Prostate gland (tissue), 2 donors: ENCODE data around the gene FARP2. TPM values are rescaled to one million over a fixed set of nuclear protein-coding genes. Genes with fewer than 3 reads are reported as not detected.
"Not testable (repeated sequence)": the region's sequence is repeated elsewhere in the genome, so short reads cannot be mapped to it uniquely, and the experiment has no call there.

ENCODE experiments used
- DNase-seq: peaks from one replicate; pipeline ENCODE4 v3.0.0-alpha.2; 2019; ENCODE audit warnings: low spot score
- H3K27ac ChIP-seq, 2 donors: fragments of 200-600 bp; sonication (generic); 2 replicates each; pipeline ENCODE4 v1.5.1; 2017 to 2019
- H3K27me3 ChIP-seq: fragments of 200-600 bp; sonication (generic); replicated peaks from 2 replicates; pipeline ENCODE4 v1.5.1; 2019; ENCODE audit not compliant: insufficient read depth
- H3K36me3 ChIP-seq, 2 donors: fragments of 200-600 bp; sonication (generic); 1 replicate in 1 of 2; 2 replicates in 1 of 2; pipeline versions ENCODE4 v1.5.1 to v1.8.1; 2017 to 2019
- H3K4me1 ChIP-seq: fragments of 200-600 bp; sonication (generic); replicated peaks from 2 replicates; pipeline ENCODE4 v1.5.1; 2019
- H3K4me3 ChIP-seq, 2 donors: fragments of 200-600 bp; sonication (generic); 2 replicates each; pipeline ENCODE4 v1.5.1; 2017 to 2019
- H3K9me3 ChIP-seq: fragments of 200-600 bp; sonication (generic); 2 replicates; pipeline ENCODE4 v1.5.1; 2017
- CTCF ChIP-seq, 4 experiments: fragments of 200-600 bp in 2 of 4; fragments of 450-650 bp in 2 of 4; sonication (generic) in 2 of 4; IDR thresholded peaks; 1 replicate in 3 of 4; 2 replicates in 1 of 4; pipeline ENCODE4 v1.5.1; 2016 to 2019; ENCODE audit warnings: antibody characterized with exemption in 4 of 4, mild to moderate bottlenecking in 2 of 4, moderate library complexity in 2 of 4
- POLR2A ChIP-seq: fragments of 450-650 bp; IDR thresholded peaks from one replicate; pipeline ENCODE4 v1.6.1; 2016; ENCODE audit warnings: antibody characterized with exemption, mild to moderate bottlenecking
- POLR2AphosphoS5 ChIP-seq: sonication (generic); formaldehyde crosslinking; IDR thresholded peaks from one replicate; pipeline ENCODE4 v1.6.1; 2017; ENCODE audit warnings: antibody characterized with exemption
- WGBS: methylation state at CpG from one replicate; pipeline ENCODE4 v1.1.5; 2018; 5-methylcytosine and 5-hydroxymethylcytosine counted together
- intact Hi-C: fragments of 100-400 bp; cut with DNase I; formaldehyde crosslinking; loops from one replicate; pipeline ENCODE4 v1.14.2; 2022
- total RNA-seq, 2 donors: library from RNA; depleted of rRNA; stranded (reverse); fragments of >200 nt; gene quantifications; one replicate each; pipeline ENCODE4 v1.1.0, GENCODE V29; 2016

The FARP2 gene
- total RNA-seq, 2 donors from 2014 or later, result 32.4 to 35.9 TPM

- WGBS, result 76% methylated on average over 2 of the region's 2 CpGs
- TF ChIP-seq POLR2AphosphoS5 (no peak), CTCF (IDR thresholded peaks at IDR 0.05) (no peak), POLR2A (no peak)
- Histone ChIP-seq H3K9me3 (no peaks in the 10 kb centered on the region), H3K4me3 (no peak overlapping the region), H3K36me3 (no peaks in the 10 kb centered on the region), H3K27me3 (no peaks in the 10 kb centered on the region), H3K27ac (no peak overlapping the region), H3K4me1 (no peaks in the 10 kb centered on the region)
- DNase-seq, result no peak
- intact Hi-C loops, result no loop called here
Measured at GRCh38 chr2:241389697-241390096, 33.6 kb downstream of the FARP2 start.

- H3K4me1 ChIP-seq, result no peaks in the 10 kb centered on the region
- H3K9me3 ChIP-seq, result no peaks in the 10 kb centered on the region
- intact Hi-C loops, result no loop called here
- no peaks in the 10 kb centered on the region for H3K27me3 ChIP-seq
- peak; percentile 24 for DNase-seq
- 80% methylated on average over 9 of the region's 9 CpGs for WGBS
- H3K27ac ChIP-seq, result no peak overlapping the region
- TF ChIP-seq POLR2A (no peak), CTCF (IDR thresholded peaks at IDR 0.05) (no peak), POLR2AphosphoS5 (no peak)
- no peaks in the 10 kb centered on the region for H3K36me3 ChIP-seq
- no peak overlapping the region for H3K4me3 ChIP-seq
Measured at GRCh38 chr2:241390301-241391206, 34.5 kb downstream of the FARP2 start.

GRCh38 chr2:241391892-241392665, 36.0 kb downstream of the FARP2 start:
- Histone ChIP-seq H3K4me1 (no peaks in the 10 kb centered on the region), H3K27me3 (no peaks in the 10 kb centered on the region), H3K4me3 (no peak overlapping the region), H3K27ac (no peak overlapping the region), H3K36me3 (no peaks in the 10 kb centered on the region), H3K9me3 (no peaks in the 10 kb centered on the region)
- no peak for DNase-seq
- intact Hi-C loops, result no loop called here
- WGBS, result 84% methylated on average over 6 of the region's 6 CpGs
- TF ChIP-seq CTCF (IDR thresholded peaks at IDR 0.05) (peak in 2 of 4 experiments; percentile 35 to 38), POLR2A (no peak)

- H3K27me3 ChIP-seq, H3K4me3 ChIP-seq, DNase-seq, H3K27ac ChIP-seq, H3K9me3 ChIP-seq, intact Hi-C loops, H3K4me1 ChIP-seq, H3K36me3 ChIP-seq: not testable (repeated sequence)
- 96% methylated on average over 4 of the region's 4 CpGs for WGBS
Measured at GRCh38 chr2:241392753-241393152, 36.7 kb downstream of the FARP2 start.

- Histone ChIP-seq H3K4me3 (no peak overlapping the region), H3K9me3 (no peaks in the 10 kb centered on the region), H3K27me3 (no peaks in the 10 kb centered on the region), H3K36me3 (no peaks in the 10 kb centered on the region), H3K4me1 (no peaks in the 10 kb centered on the region), H3K27ac (no peak overlapping the region)
- 82% methylated on average over 3 of the region's 3 CpGs for WGBS
- DNase-seq, result no peak
- TF ChIP-seq CTCF (IDR thresholded peaks at IDR 0.05), result no peak
- TF ChIP-seq POLR2A, result no peak
- no peak for TF ChIP-seq POLR2AphosphoS5
- intact Hi-C loops, result no loop called here
Measured at GRCh38 chr2:241393524-241394196, 37.6 kb downstream of the FARP2 start.

- H3K4me3 ChIP-seq, DNase-seq, intact Hi-C loops, H3K4me1 ChIP-seq, H3K27me3 ChIP-seq, H3K36me3 ChIP-seq, H3K27ac ChIP-seq, H3K9me3 ChIP-seq: not testable (repeated sequence)
- WGBS, result 98% methylated on average over 6 of the region's 6 CpGs
Measured at GRCh38 chr2:241396809-241397208, 40.7 kb downstream of the FARP2 start.
